WTC11 (cell line): ENCODE results near the gene TMEM19.

Experiments
- CREB1 ChIP-seq: sonication (generic); formaldehyde crosslinking; IDR thresholded peaks from 2 replicates; pipeline ENCODE4 v1.8.0; 2023; ENCODE audit warnings: mild to moderate bottlenecking, missing genetic modification reagents
- CTCF ChIP-seq: fragments of 200-600 bp; IDR thresholded peaks from 2 replicates; pipeline ENCODE4 v1.8.0; 2022; ENCODE audit warnings: antibody characterized with exemption
- MAX ChIP-seq: sonication (generic); formaldehyde crosslinking; IDR thresholded peaks from 2 replicates; pipeline ENCODE4 v1.8.0; 2022; ENCODE audit warnings: mild to moderate bottlenecking, missing genetic modification reagents
- ZBTB21 ChIP-seq: sonication (generic); formaldehyde crosslinking; IDR thresholded peaks from 2 replicates; pipeline ENCODE4 v1.8.1; 2023; ENCODE audit warnings: mild to moderate bottlenecking, missing genetic modification reagents, borderline replicate concordance
- ZNF232 ChIP-seq: sonication (generic); formaldehyde crosslinking; IDR thresholded peaks from 2 replicates; pipeline ENCODE4 v1.8.0; 2022; ENCODE audit warnings: mild to moderate bottlenecking, missing genetic modification reagents
- ZSCAN18 ChIP-seq: fragments of 250-450 bp; sonication (Bioruptor Pico); IDR thresholded peaks from 2 replicates; pipeline ENCODE4 v2.1.2; 2022; ENCODE audit warnings: mild to moderate bottlenecking, moderate library complexity
- TF ChIP-seq, protein P1 (sequence below): sonication (generic); formaldehyde crosslinking; IDR thresholded peaks from 2 replicates; pipeline ENCODE4 v1.8.0; 2022; ENCODE audit warnings: missing genetic modification reagents
- TF ChIP-seq, protein P2 (sequence below): sonication (generic); formaldehyde crosslinking; IDR thresholded peaks from 2 replicates; pipeline ENCODE4 v1.8.0; 2022; ENCODE audit warnings: mild to moderate bottlenecking, missing genetic modification reagents

DNA sequence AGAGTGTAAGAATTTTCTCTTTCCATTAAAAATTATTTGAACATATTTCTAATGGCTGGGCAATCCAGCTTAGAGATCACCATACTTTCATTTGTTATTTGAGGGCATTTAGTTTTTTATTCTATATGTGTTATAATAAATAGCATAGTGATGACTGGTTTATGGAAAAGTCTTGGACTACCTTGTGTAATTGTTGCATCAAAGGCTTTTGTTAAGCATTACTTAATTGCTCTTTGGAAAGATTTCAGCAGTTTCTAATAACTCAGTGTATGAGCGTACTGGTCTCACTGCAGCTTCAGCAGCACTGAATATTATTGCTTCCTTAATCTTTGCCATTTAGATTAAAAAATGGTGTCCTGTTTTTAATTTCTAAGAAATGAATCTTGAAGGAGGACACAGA lies 22.8 kb downstream of the TMEM19 start:
- TF ChIP-seq CREB1 (CRISPR knock-in tag) (no peak), ZSCAN18 (CRISPR knock-in tag) (no peak), MAX (CRISPR knock-in tag) (no peak), CTCF (no peak), ZBTB21 (no peak), ZNF232 (CRISPR knock-in tag) (no peak)
- TF ChIP-seq, protein P1, sequence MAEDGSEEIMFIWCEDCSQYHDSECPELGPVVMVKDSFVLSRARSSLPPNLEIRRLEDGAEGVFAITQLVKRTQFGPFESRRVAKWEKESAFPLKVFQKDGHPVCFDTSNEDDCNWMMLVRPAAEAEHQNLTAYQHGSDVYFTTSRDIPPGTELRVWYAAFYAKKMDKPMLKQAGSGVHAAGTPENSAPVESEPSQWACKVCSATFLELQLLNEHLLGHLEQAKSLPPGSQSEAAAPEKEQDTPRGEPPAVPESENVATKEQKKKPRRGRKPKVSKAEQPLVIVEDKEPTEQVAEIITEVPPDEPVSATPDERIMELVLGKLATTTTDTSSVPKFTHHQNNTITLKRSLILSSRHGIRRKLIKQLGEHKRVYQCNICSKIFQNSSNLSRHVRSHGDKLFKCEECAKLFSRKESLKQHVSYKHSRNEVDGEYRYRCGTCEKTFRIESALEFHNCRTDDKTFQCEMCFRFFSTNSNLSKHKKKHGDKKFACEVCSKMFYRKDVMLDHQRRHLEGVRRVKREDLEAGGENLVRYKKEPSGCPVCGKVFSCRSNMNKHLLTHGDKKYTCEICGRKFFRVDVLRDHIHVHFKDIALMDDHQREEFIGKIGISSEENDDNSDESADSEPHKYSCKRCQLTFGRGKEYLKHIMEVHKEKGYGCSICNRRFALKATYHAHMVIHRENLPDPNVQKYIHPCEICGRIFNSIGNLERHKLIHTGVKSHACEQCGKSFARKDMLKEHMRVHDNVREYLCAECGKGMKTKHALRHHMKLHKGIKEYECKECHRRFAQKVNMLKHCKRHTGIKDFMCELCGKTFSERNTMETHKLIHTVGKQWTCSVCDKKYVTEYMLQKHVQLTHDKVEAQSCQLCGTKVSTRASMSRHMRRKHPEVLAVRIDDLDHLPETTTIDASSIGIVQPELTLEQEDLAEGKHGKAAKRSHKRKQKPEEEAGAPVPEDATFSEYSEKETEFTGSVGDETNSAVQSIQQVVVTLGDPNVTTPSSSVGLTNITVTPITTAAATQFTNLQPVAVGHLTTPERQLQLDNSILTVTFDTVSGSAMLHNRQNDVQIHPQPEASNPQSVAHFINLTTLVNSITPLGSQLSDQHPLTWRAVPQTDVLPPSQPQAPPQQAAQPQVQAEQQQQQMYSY (CRISPR knock-in tag), result no peak
- TF ChIP-seq, protein P2, sequence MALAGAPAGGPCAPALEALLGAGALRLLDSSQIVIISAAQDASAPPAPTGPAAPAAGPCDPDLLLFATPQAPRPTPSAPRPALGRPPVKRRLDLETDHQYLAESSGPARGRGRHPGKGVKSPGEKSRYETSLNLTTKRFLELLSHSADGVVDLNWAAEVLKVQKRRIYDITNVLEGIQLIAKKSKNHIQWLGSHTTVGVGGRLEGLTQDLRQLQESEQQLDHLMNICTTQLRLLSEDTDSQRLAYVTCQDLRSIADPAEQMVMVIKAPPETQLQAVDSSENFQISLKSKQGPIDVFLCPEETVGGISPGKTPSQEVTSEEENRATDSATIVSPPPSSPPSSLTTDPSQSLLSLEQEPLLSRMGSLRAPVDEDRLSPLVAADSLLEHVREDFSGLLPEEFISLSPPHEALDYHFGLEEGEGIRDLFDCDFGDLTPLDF (CRISPR knock-in tag), result no peak
